Astrocyte of the cerebellum (primary cell): ENCODE data around the gene PLXNB2.

Experiments used
- DNase-seq: peaks from one replicate; pipeline ENCODE4 v3.0.0-alpha.2; 2011; ENCODE audit warnings: low read depth
- H3K4me3 ChIP-seq: 2 replicates; pipeline ENCODE4 v1.5.1; 2011; ENCODE audit warnings: mild to moderate bottlenecking, low read depth, low read length, moderate library complexity
- in situ Hi-C: cut with HindIII; loops from 2 replicates; pipeline ENCODE4 v1.10.0; 2017; ENCODE audit warnings: low sequenced_read_pairs
- TF ChIP-seq, protein P1 (sequence below): IDR thresholded peaks from 2 replicates; pipeline ENCODE4 v1.5.1; 2012; ENCODE audit warnings: low read length, low read depth, moderate library complexity, mild to moderate bottlenecking; ENCODE audit errors: missing control alignments

Gene PLXNB2

DNA sequence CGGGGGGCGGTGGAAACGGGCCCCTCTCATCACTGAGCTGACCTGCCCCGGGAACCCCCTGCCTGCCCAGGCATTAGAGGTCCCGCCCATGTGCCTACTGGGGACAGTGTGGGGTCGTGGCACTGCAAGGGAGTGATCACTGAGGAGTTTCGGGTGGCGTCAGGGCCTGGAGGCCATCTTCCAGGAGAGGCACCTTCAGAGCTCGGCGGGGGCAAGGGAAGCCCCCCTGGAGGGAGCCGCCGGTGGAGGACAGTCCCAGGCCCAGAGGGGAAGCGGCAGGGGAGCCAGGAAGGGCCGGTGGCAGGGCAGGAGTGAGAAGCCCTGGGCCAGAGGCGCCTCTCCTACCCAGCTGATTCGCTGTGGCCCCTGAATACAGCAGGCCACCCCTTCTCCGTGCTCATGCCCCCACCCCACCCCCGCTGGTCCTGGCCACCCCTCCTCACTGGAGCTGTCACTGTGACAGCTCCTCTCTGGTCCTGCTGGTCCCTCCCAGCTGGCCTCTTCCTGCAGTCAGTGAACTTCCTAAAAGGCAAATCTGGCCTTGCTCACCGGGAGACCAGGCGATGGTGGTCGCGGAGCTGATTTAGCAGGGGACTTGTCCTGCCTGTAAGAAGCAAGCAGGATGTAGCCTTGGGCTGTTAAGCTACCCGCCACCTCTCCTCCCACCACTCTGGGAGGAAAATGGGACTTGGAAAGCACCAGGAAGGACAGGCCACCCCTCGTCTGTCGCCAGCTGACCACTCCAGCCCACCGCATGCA is 35.2 kb downstream of the PLXNB2 start:
- TF ChIP-seq, protein P1, sequence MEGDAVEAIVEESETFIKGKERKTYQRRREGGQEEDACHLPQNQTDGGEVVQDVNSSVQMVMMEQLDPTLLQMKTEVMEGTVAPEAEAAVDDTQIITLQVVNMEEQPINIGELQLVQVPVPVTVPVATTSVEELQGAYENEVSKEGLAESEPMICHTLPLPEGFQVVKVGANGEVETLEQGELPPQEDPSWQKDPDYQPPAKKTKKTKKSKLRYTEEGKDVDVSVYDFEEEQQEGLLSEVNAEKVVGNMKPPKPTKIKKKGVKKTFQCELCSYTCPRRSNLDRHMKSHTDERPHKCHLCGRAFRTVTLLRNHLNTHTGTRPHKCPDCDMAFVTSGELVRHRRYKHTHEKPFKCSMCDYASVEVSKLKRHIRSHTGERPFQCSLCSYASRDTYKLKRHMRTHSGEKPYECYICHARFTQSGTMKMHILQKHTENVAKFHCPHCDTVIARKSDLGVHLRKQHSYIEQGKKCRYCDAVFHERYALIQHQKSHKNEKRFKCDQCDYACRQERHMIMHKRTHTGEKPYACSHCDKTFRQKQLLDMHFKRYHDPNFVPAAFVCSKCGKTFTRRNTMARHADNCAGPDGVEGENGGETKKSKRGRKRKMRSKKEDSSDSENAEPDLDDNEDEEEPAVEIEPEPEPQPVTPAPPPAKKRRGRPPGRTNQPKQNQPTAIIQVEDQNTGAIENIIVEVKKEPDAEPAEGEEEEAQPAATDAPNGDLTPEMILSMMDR = no peak
- no peak for DNase-seq
- in situ Hi-C loops = no loop called here
- H3K4me3 ChIP-seq = no peak overlapping the region

DNA sequence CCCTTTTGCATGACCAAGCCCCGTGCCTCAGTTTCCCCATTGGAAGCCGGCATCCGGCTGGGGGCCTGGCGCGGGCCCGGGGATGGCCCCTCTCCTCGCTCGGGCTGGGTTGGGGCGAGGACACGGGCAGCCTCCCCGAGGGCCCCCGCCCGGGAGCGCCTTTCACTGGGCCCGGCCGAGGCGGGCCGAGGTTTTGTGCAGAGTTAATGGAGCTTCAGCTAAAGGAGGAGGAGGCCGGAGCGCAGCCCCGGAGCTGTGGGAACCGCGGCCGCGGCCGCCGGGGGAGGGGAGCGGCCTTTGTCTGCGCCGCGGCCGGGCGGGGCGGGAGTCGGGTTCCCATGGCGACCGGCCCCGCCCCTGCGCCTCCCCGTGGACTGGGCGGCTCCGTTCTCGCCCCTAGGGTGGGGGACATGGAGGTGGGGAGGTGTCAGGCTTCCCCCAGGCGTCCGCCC is 35.9 kb downstream of the PLXNB2 start:
- in situ Hi-C loops = no loop called here
- TF ChIP-seq, protein P1 = no peak
- H3K4me3 ChIP-seq = peak overlapping the region; percentile 52
- no peak for DNase-seq

DNA sequence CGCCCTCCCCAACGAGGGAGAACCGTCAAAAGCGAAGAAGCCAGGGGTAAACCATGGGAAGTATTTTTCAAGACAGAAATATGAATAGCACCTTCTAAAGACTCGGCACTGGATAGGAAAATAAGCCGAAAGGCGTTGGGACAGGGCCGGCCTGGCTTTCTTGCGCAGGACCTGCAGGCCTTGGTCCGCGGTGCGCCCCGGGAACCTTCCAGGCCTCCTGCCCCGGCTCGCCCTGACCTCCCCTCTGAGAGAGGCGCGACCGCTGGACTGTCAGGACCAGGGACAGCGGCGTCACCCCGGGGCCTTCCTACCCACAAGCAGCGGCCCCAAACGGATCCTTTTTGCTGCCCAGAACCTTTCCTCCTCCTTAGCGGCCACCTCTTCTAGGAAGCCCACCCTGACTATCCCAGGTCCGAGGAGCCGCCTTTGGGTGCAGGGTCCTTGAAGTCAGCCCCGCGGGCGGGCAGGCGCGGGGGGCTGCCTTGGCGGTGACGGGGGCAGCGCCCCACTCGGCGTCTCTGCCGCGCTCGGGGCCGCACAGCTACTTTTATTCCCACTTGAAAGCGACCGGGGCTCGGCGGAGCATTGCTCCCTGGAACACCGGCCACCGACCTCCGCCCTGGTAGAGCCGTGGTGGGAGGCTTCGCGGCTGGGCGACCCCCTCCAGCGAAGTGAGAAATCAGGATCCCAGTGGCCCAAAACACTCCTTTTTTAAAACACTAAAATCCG is 36.6 kb downstream of the PLXNB2 start:
- H3K4me3 ChIP-seq = peak overlapping the region; percentile 52
- TF ChIP-seq, protein P1 = no peak
- in situ Hi-C loops = no loop called here
- DNase-seq = no peak

DNA sequence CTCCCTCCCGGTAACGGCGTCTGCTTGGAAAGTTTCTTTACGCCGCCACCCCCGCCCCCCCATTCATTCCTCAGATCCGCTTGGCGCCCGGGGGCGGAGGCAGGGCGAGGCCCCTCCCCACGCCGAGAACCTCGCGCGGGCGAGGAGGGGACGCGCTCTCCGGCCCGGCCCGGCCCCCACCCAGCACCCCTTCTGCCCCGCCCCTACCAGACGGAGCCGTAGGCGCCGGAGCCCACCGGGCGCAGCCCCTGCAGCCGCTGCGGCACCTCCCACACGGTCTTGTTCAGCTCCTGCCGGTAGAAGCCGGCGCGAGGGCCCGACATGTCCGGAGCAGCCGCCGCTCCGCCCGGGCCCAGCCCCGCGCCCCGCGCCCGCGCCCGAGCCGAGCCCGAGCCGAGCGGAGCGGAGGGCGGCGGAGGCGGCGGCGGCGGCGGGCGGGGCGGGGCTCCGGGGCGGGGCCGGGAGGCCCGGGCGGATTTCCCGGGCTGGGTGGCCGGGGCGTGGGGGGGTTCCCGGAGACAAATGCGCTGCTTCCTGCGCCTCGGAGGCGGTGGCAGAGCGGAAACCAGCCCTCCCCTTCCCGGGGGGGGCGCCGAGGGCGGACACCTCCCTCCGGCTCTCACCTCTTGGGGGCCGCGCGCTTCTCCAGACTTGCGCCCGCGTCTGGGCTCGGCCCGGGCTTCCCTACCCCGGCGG is 37.3 kb downstream of the PLXNB2 start, which contains the start of gene MAPK11:
Gene MAPK11 (minus strand): TSS at position 411 of the 696 bp plus-strand sequence. CDS start 88 bp downstream, at position 323.
- in situ Hi-C loops = no loop called here
- peak within 1 kb of the TSS; percentile 52 for H3K4me3 ChIP-seq
- DNase-seq = no peak
- TF ChIP-seq, protein P1 = no peak

DNA sequence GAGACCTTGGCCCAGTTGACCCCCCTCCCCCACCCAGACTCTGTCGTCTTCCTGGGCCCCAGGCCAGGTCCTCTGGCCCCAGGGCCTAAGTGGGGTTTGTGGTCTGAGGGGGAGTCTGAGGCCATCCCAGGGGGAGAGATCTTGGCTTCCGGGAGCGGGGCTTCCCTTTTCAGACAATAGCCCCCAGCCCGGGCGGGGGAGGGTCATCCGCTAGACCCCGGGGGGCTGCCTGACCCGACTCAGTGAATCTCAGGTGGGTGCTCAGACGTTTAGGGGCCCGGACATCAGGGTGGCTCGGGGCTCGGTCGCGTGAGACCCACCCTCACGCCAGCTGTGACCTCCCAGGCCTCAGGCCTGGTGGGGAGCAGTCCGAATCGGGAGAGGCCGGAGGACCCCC is 37.9 kb downstream of the PLXNB2 start:
- TF ChIP-seq, protein P1 = no peak
- H3K4me3 ChIP-seq = peak overlapping the region; percentile 52
- DNase-seq = no peak
- in situ Hi-C loops = no loop called here

DNA sequence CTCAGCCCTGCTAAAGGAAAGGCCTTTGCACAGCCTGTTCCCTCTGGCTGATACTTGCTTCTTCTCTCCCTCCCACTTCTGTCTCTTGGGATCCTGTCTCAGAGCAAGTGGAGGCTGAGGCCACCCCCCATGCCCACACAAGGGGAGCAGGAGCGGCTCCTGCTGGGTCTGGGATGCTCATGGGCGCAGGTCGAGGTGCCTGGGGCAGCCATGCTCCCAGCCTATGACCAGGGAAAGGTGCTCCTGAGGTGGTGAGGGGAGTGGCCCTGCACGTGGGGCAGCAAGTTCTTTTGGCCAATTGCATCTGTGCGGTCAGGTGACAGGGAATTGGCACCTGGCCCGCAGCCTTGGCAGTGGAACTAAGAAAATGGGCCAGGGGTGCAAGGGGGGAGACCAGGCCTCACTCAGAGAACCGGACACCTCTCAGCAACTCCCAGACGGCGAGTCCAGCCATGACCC is 38.8 kb downstream of the PLXNB2 start:
- no peak for DNase-seq
- H3K4me3 ChIP-seq = no peak overlapping the region
- in situ Hi-C loops = no loop called here
- TF ChIP-seq, protein P1 = no peak
